VCaP (cell line): ENCODE data around the gene PHLDB1.
"Not testable (repeated sequence)": the region's sequence is repeated elsewhere in the genome, so short reads cannot be mapped to it uniquely, and the experiment has no call there.

Source experiments
- H3K27ac ChIP-seq: fragments of 450-650 bp; 2 replicates; pipeline ENCODE4 v1.5.1; 2017
- CTCF ChIP-seq: fragments of 450-650 bp; conservative IDR thresholded peaks from 2 replicates; pipeline ENCODE4 v1.5.1; 2017; ENCODE audit warnings: mild to moderate bottlenecking, moderate library complexity

The PHLDB1 gene

GRCh38 chr11:118677977-118678376 is 70.6 kb downstream of the PHLDB1 start:
- no peak for TF ChIP-seq CTCF
- no peak overlapping the region for H3K27ac ChIP-seq

GRCh38 chr11:118678908-118679307 is 71.5 kb downstream of the PHLDB1 start:
- not testable (repeated sequence) for H3K27ac ChIP-seq

- H3K27ac ChIP-seq = no peak within 1 kb of the TSS
- no peak for TF ChIP-seq CTCF
Observed at GRCh38 chr11:118679483-118679882, 72.1 kb downstream of the PHLDB1 start, which contains the start of gene TREH. TSS of gene TREH (minus strand) at chr11:118679650. CDS start at chr11:118679627, 23 bp downstream.

- H3K27ac ChIP-seq = no peak overlapping the region
- TF ChIP-seq CTCF = no peak
Observed at GRCh38 chr11:118682372-118682771, 75.0 kb downstream of the PHLDB1 start.

- H3K27ac ChIP-seq = not testable (repeated sequence)
Observed at GRCh38 chr11:118682939-118683338, 75.5 kb downstream of the PHLDB1 start.

GRCh38 chr11:118684187-118684586 is 76.8 kb downstream of the PHLDB1 start:
- no peak for TF ChIP-seq CTCF
- H3K27ac ChIP-seq = no peak overlapping the region

GRCh38 chr11:118687906-118688305 is 80.5 kb downstream of the PHLDB1 start:
- H3K27ac ChIP-seq = no peak overlapping the region
- TF ChIP-seq CTCF = no peak

- not testable (repeated sequence) for H3K27ac ChIP-seq
Observed at GRCh38 chr11:118688339-118688738, 80.9 kb downstream of the PHLDB1 start.

- H3K27ac ChIP-seq = peak overlapping the region; percentile 79
- TF ChIP-seq CTCF = no peak
Observed at GRCh38 chr11:118688851-118689502, 81.6 kb downstream of the PHLDB1 start.
